ENCODE data around the gene MCTP1. TPM values are rescaled to one million over a fixed set of nuclear protein-coding genes. Genes with fewer than 3 reads are reported as not detected.

The MCTP1 gene
- total and polyA plus RNA-seq, 2 of the 8 experiments (the other 6 are each of a cell fraction or from before 2014, with no cell fraction given), result 0.56 to 3.4 TPM

DNA sequence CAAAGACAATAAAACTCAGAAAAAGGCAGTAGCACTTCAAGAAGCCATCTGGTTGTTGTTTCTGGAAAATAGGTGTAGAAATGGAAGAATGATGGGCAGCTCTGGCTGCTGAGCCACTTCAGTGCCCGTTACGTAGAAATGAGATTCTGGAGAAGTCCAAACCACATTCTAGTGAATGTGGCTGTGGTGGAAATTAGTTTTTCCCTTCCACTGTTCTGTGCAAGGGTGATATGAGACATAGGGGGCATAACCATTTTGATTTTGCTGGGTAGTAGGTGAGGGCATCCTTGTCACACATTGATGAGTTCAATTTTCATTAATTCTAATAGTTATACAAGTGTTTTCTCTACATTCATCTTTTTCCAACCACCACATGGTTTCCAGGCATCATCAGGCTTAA is 275.1 kb downstream of the MCTP1 start:
- POLR2A ChIA-PET (ENCODE audit: partially characterized antibody), result no interaction called here
- TF ChIP-seq JUND (IDR thresholded peaks at IDR 0.05; ENCODE audit: low read length), result no peak
- TF ChIP-seq SP1 (IDR thresholded peaks at IDR 0.05; ENCODE audit: low read depth, low read length), result no peak
- H3K27ac ChIP-seq (ENCODE audit: low read depth, low read length), result no peak overlapping the region

More for the DNA sequence above, 275.1 kb downstream of the MCTP1 start:
- no peak overlapping the region for H4K5ac ChIP-seq (ENCODE audit: insufficient read length, low read depth, low read length)
- no peak overlapping the region for H2BK120ac ChIP-seq (replicated peaks; ENCODE audit: low read depth, low read length)
- no peak overlapping the region for H3K9ac ChIP-seq (replicated peaks in 1 of 4; ENCODE audit: extremely low read depth in 1 of 4, low read depth in 3 of 4, low read length in 3 of 4)
- H2AFZ ChIP-seq (ENCODE audit: low read length), result no peak overlapping the region
- no peaks in the 10 kb centered on the region for H3K4me1 ChIP-seq (replicated peaks in 1 of 4; ENCODE audit: control insufficient read depth in 3 of 4, insufficient read depth in 4 of 4, low read length in 3 of 4)
- no peaks in the 10 kb centered on the region for H4K20me1 ChIP-seq (replicated peaks in 1 of 2; ENCODE audit: control insufficient read depth in 1 of 2, insufficient read depth in 2 of 2, low read length in 2 of 2)
- H3K36me3 ChIP-seq (ENCODE audit: control insufficient read depth in 2 of 4, insufficient read depth in 4 of 4, low read length in 3 of 4), result no peaks in the 10 kb centered on the region
- no peaks in the 10 kb centered on the region for H3K79me2 ChIP-seq (ENCODE audit: control insufficient read depth in 1 of 2, insufficient read depth in 2 of 2, low read length in 2 of 2)
- H2BK5ac ChIP-seq (ENCODE audit: low read depth, low read length), result no peak overlapping the region
- no peak overlapping the region for H4K8ac ChIP-seq (ENCODE audit: extremely low read depth, insufficient read depth, low read length)
- no peak overlapping the region for H2BK20ac ChIP-seq (ENCODE audit: low read length)
- 98% methylated on average over 2 of the region's 2 CpGs; no CpG with 5 or more reads in 1 of the 2 experiments for WGBS, 2 experiments (ENCODE audit: extremely low coverage in 1 of 2, insufficient coverage in 1 of 2, insufficient read length in 1 of 2, insufficient replicate concordance in 2 of 2, low coverage in 1 of 2, low lambda C conversion rate in 2 of 2, missing lambda C conversion rate in 1 of 2)
- no peak overlapping the region for H3K14ac ChIP-seq (ENCODE audit: insufficient read length)
- no peak for DNase-seq (ENCODE audit: low read depth in 1 of 2, low spot score in 2 of 2)
- peaks cover 0 to 5% of the 10 kb centered on the region in 2 experiments; a peak in 2 of 4 replicates for H3K9me3 ChIP-seq (ENCODE audit: insufficient read depth in 2 of 2, low read depth in 1 of 2, low read length in 1 of 2)
- no peak overlapping the region for H2AK5ac ChIP-seq (ENCODE audit: low read depth, low read length)
- H3K23me2 ChIP-seq (ENCODE audit: low read depth, low read length), result no peaks in the 10 kb centered on the region
- H3K4me2 ChIP-seq (ENCODE audit: insufficient read depth in 1 of 2, low read depth in 2 of 2, low read length in 2 of 2), result no peak overlapping the region
- no peaks in the 10 kb centered on the region for H3K79me1 ChIP-seq (ENCODE audit: low read depth, low read length)
- H3K4me3 ChIP-seq (ENCODE audit: extremely low read depth in 1 of 4, insufficient read depth in 2 of 4, low read depth in 3 of 4, low read length in 4 of 4), result no peak overlapping the region
- no peak overlapping the region for H4K91ac ChIP-seq (replicated peaks; ENCODE audit: insufficient read length, low read length)
- H3K56ac ChIP-seq (replicated peaks; ENCODE audit: insufficient read length, low read depth, low read length), result no peak overlapping the region
- H2BK15ac ChIP-seq (ENCODE audit: low read length), result no peak overlapping the region
- H3K4ac ChIP-seq (replicated peaks; ENCODE audit: insufficient read length, low read depth, low read length), result no peak overlapping the region
- H2BK12ac ChIP-seq (ENCODE audit: low read depth, low read length), result no peak overlapping the region
- H3K23ac ChIP-seq (ENCODE audit: insufficient read length), result no peak overlapping the region
- FAIRE-seq, result no peak
- no peaks in the 10 kb centered on the region for H3K27me3 ChIP-seq (replicated peaks in 1 of 4; ENCODE audit: control insufficient read depth in 3 of 4, extremely low read depth in 1 of 4, insufficient read depth in 3 of 4, low read length in 3 of 4)
- no peak overlapping the region for H3K18ac ChIP-seq (ENCODE audit: extremely low read depth, low read length)
- CTCF ChIA-PET (ENCODE audit: partially characterized antibody), result interaction anchor here (0.6 kb wide), 1 partner anchor 1976 kb away, joined by 3 read pairs; no protein-coding TSS in a partner anchor

All from H1 (cell line).